ENCODE results near the gene AGBL4. TPM values are rescaled to one million over a fixed set of nuclear protein-coding genes. Genes with fewer than 3 reads are reported as not detected.

AGBL4 gene
- total and polyA plus RNA-seq, 2 of the 13 experiments (the other 11 are each of a cell fraction or from before 2014, with no cell fraction given) = not detected

DNA sequence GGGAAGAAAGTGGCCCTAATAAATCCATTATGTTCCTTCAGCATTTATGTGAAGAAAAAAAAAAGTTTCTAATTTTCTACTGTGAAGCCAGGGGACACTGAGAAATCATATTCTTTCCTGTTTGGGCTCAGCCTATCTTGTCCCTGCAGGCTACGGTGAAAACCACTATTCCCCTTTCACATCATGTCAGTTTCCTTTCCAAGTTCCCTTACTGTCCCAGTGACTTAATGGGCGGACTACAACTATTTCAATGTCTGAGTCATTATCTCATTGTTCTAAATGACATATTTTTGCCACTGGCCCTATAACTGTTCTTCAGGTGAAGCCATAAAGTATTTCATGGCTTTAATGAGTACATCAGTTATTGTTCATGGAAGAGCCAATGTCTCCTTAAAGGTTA lies 1175.7 kb downstream of the AGBL4 start (continued):
- TF ChIP-seq, protein P1, sequence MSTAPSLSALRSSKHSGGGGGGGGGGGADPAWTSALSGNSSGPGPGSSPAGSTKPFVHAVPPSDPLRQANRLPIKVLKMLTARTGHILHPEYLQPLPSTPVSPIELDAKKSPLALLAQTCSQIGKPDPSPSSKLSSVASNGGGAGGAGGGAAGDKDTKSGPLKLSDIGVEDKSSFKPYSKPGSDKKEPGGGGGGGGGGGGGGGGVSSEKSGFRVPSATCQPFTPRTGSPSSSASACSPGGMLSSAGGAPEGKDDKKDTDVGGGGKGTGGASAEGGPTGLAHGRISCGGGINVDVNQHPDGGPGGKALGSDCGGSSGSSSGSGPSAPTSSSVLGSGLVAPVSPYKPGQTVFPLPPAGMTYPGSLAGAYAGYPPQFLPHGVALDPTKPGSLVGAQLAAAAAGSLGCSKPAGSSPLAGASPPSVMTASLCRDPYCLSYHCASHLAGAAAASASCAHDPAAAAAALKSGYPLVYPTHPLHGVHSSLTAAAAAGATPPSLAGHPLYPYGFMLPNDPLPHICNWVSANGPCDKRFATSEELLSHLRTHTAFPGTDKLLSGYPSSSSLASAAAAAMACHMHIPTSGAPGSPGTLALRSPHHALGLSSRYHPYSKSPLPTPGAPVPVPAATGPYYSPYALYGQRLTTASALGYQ (CRISPR knock-in tag; IDR thresholded peaks at IDR 0.05) = no peak
- TF ChIP-seq, protein P2, sequence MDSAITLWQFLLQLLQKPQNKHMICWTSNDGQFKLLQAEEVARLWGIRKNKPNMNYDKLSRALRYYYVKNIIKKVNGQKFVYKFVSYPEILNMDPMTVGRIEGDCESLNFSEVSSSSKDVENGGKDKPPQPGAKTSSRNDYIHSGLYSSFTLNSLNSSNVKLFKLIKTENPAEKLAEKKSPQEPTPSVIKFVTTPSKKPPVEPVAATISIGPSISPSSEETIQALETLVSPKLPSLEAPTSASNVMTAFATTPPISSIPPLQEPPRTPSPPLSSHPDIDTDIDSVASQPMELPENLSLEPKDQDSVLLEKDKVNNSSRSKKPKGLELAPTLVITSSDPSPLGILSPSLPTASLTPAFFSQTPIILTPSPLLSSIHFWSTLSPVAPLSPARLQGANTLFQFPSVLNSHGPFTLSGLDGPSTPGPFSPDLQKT (CRISPR knock-in tag; IDR thresholded peaks at IDR 0.05; ENCODE audit: borderline replicate concordance) = no peak

DNA sequence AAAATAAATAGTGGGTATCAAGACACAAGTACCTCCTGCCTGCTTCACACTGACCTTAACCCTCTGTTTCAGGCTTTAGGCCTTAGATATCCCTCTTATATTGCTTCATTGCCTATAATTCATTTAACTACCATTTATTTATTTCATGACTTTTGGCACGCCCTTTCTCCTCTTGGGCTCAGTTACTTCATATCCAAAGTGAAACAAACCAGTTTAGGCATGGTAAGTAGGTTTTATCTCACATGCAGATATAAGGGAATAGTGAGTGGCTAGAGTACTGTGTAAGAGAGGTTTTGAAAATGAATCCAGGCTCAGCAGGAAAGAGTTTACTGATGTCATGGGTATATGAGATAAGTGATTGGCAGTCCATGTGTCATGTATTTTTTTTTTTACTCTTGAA lies 1177.3 kb downstream of the AGBL4 start:
- ATAC-seq (no peak), FAIRE-seq (no peak), DNase-seq (ENCODE audit: low spot score) (no peak)
- ChIA-PET POLR2A (no interaction called here), CTCF (ENCODE audit: low intra/inter-chr PET ratio, low total read pairs) (no interaction called here)
- H3K36me3 ChIP-seq (replicated peaks in 1 of 2; ENCODE audit: control insufficient read depth in 1 of 2, insufficient read depth in 2 of 2, low read length in 2 of 2) = no peaks in the 10 kb centered on the region
- no peak overlapping the region for H2AFZ ChIP-seq (ENCODE audit: low read length)
- in situ Hi-C loops (cut with HindIII; ENCODE audit: extremely low pct_ligation_motif_present, low pct_unique_long_range_greater_than_20kb) = no loop called here
- H3K9ac ChIP-seq (ENCODE audit: insufficient read depth, low read depth, low read length) = no peak overlapping the region
- no TSS peak for BruUV-seq (replicated peaks)
- no peaks in the 10 kb centered on the region for H3K79me2 ChIP-seq (ENCODE audit: insufficient read depth, low read length)
- no peaks in the 10 kb centered on the region for H3K27me3 ChIP-seq (ENCODE audit: control insufficient read depth in 1 of 2, insufficient read depth in 2 of 2, low read length in 2 of 2)
- H3K27ac ChIP-seq (ENCODE audit: extremely low read length, insufficient read depth, low read length) = no peak overlapping the region
- no peak overlapping the region for H3K4me3 ChIP-seq (replicated peaks in 1 of 3; ENCODE audit: insufficient read depth in 1 of 3, low read depth in 2 of 3, low read length in 3 of 3)
- H3K9me3 ChIP-seq (ENCODE audit: low read length) = no peaks in the 10 kb centered on the region
- intact Hi-C loops (cut with micrococcal nuclease; ENCODE audit: unreplicated experiment) = no loop called here
- WGBS (ENCODE audit: low lambda C conversion rate) = 14% methylated on average over 1 of the region's 1 CpG
- H4K20me1 ChIP-seq (ENCODE audit: insufficient read depth, low read length) = no peaks in the 10 kb centered on the region
- H3K4me1 ChIP-seq (ENCODE audit: insufficient read depth, low read length) = no peaks in the 10 kb centered on the region
- TF ChIP-seq KAT7 (CRISPR knock-in tag; IDR thresholded peaks at IDR 0.05; ENCODE audit: borderline replicate concordance) (no peak), ZSCAN12 (CRISPR knock-in tag; IDR thresholded peaks at IDR 0.05) (no peak), XBP1 (CRISPR knock-in tag; IDR thresholded peaks at IDR 0.05) (no peak), ZNF891 (CRISPR knock-in tag; IDR thresholded peaks at IDR 0.05) (no peak)
- TF ChIP-seq, protein P3, sequence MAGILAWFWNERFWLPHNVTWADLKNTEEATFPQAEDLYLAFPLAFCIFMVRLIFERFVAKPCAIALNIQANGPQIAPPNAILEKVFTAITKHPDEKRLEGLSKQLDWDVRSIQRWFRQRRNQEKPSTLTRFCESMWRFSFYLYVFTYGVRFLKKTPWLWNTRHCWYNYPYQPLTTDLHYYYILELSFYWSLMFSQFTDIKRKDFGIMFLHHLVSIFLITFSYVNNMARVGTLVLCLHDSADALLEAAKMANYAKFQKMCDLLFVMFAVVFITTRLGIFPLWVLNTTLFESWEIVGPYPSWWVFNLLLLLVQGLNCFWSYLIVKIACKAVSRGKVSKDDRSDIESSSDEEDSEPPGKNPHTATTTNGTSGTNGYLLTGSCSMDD (CRISPR knock-in tag; IDR thresholded peaks at IDR 0.05) = no peak
- TF ChIP-seq, protein P1 (CRISPR knock-in tag; IDR thresholded peaks at IDR 0.05) = no peak
- no peak overlapping the region for H3K4me2 ChIP-seq (ENCODE audit: low read depth, low read length)
